Measurements from ENCODE around the gene KMT2B. TPM values are rescaled to one million over a fixed set of nuclear protein-coding genes. Genes with fewer than 3 reads are reported as not detected.

Gene KMT2B
- polyA plus RNA-seq, 2 of the 4 experiments (the other 2 are of a cell fraction): 17.8 to 39.4 TPM

GRCh38 chr19:35777086-35777841 is 59.5 kb downstream of the KMT2B start:
- 77% methylated on average over 19 of the region's 19 CpGs for WGBS (ENCODE audit: missing lambda C conversion rate)
- Histone ChIP-seq H3K4me1 (peaks cover 31% of the 10 kb centered on the region), H3K27ac (no peak overlapping the region), H3K9me3 (no peaks in the 10 kb centered on the region), H3K4me2 (no peak overlapping the region), H3K4me3 (no peak overlapping the region)
- ATAC-seq (no peak), FAIRE-seq (no peak), DNase-seq (ENCODE audit: low read depth in 1 of 2, low spot score in 1 of 2) (no peak)
- CTCF ChIA-PET: interaction anchor here (0.8 to 3.3 kb wide), 10 partner anchors 11 to 155 kb away, joined by 4 to 23 read pairs (median 5); partner anchors contain the start of gene HSPB6
- TF ChIP-seq HES2 (IDR thresholded peaks at IDR 0.05) (no peak), FOSB (CRISPR knock-in tag; IDR thresholded peaks at IDR 0.05) (no peak), BCL3 (IDR thresholded peaks at IDR 0.05) (no peak), MAZ (IDR thresholded peaks at IDR 0.05; ENCODE audit: borderline replicate concordance, low read depth, low read length) (no peak), HOXB5 (CRISPR knock-in tag; IDR thresholded peaks at IDR 0.05) (no peak), RAD21 (conservative IDR thresholded peaks at IDR 0.05 in 1 of 2, IDR thresholded peaks at IDR 0.05 in 1 of 2) (no peak), POLR2AphosphoS2 (conservative IDR thresholded peaks at IDR 0.05; ENCODE audit: low read length) (no peak), NPAS2 (CRISPR knock-in tag; IDR thresholded peaks at IDR 0.05; ENCODE audit: borderline replicate concordance) (no peak), JUN (IDR thresholded peaks at IDR 0.05) (no peak), FOXS1 (CRISPR knock-in tag; IDR thresholded peaks at IDR 0.05) (no peak), CBX2 (IDR thresholded peaks at IDR 0.05; ENCODE audit: borderline replicate concordance, low read depth) (no peak)
- POLR2A ChIA-PET: no interaction called here

- H3K4me2 ChIP-seq: no peak overlapping the region
- FAIRE-seq: no peak
- no peak for ATAC-seq
- CTCF ChIA-PET: interaction anchor here (0.8 to 3.3 kb wide), 6 partner anchors 10 to 155 kb away, joined by 3 to 23 read pairs (median 4); no protein-coding TSS in a partner anchor
- POLR2A ChIA-PET: no interaction called here
- TF ChIP-seq ZSCAN20 (CRISPR knock-in tag; IDR thresholded peaks at IDR 0.05) (no peak), HES2 (IDR thresholded peaks at IDR 0.05) (no peak), REST (IDR thresholded peaks at IDR 0.05) (no peak), ZNF302 (CRISPR knock-in tag; IDR thresholded peaks at IDR 0.05) (no peak), FOXS1 (CRISPR knock-in tag; IDR thresholded peaks at IDR 0.05) (no peak), EP300 (IDR thresholded peaks at IDR 0.05) (no peak), HEYL (CRISPR knock-in tag; IDR thresholded peaks at IDR 0.05) (no peak), CBX8 (IDR thresholded peaks at IDR 0.05) (no peak), PBX3 (IDR thresholded peaks at IDR 0.05) (no peak), CEBPB (IDR thresholded peaks at IDR 0.05) (no peak), ATOH8 (CRISPR knock-in tag; IDR thresholded peaks at IDR 0.05; ENCODE audit: low read depth) (no peak), MAX (IDR thresholded peaks at IDR 0.05) (no peak), RNF2 (IDR thresholded peaks at IDR 0.05; ENCODE audit: borderline replicate concordance, low read depth) (no peak), RARB (CRISPR knock-in tag; IDR thresholded peaks at IDR 0.05) (no peak), CTCF (IDR thresholded peaks at IDR 0.05) (no peak), KDM1A (IDR thresholded peaks at IDR 0.05; ENCODE audit: low read depth) (no peak)
- H3K4me3 ChIP-seq: no peak overlapping the region
- no peaks in the 10 kb centered on the region for H3K9me3 ChIP-seq
- H3K27ac ChIP-seq: no peak overlapping the region
- DNase-seq (ENCODE audit: low read depth in 1 of 2, low spot score in 1 of 2): no peak
- 92% methylated on average over 7 of the region's 7 CpGs for WGBS (ENCODE audit: missing lambda C conversion rate)
- H3K4me1 ChIP-seq: peaks cover 28% of the 10 kb centered on the region
These were observed 60.2 kb downstream of the KMT2B start for GRCh38 chr19:35777961-35778360.

Measured in A549 (cell line).